Measurements from ENCODE around the gene AASDHPPT. TPM values are rescaled to one million over a fixed set of nuclear protein-coding genes. Genes with fewer than 3 reads are reported as not detected.

Gene AASDHPPT
- polyA plus RNA-seq, 3 donors from 2014 or later = 25.0 to 64.1 (median 36.1) TPM

Other genes with a start within 250 kb of the AASDHPPT start
- 1 to 10 TPM in 2 of 3 donors, not detected in 1; 2.8 to 5.9 TPM for gene MSANTD4, start 55.4 kb upstream of the AASDHPPT start, polyA plus RNA-seq
- 10 to 100 TPM in 2 of 3 donors, 1 to 10 TPM in 1; 8.5 to 15.5 (median 11.7) TPM for gene KBTBD3, start 315 bp upstream of the AASDHPPT start, polyA plus RNA-seq

All from immature natural killer cell (primary cell).